Small intestine (tissue), 7 donors: Measurements from ENCODE around the gene SLC31A1. TPM values are rescaled to one million over a fixed set of nuclear protein-coding genes. Genes with fewer than 3 reads are reported as not detected.

Experiments
- DNase-seq, 2 donors: peaks; one replicate each; pipeline versions ENCODE4 v3.0.0 to v3.0.0-alpha.2; 2013
- FAIRE-seq: peaks from 2 replicates; lab custom pipeline; 2012; peaks lifted over from hg19 to GRCh38; lab: Jason Lieb, UNC
- H3K27ac ChIP-seq, 3 donors: one replicate each; pipeline ENCODE4 v1.5.1; 2013; ENCODE audit warnings: low read length in 2 of 3, mild to moderate bottlenecking in 2 of 3, control low read depth in 1 of 3, inconsistent platforms in 1 of 3, low read depth in 1 of 3, moderate library complexity in 1 of 3
- H3K27me3 ChIP-seq, 3 donors: one replicate each; pipeline ENCODE4 v1.6.1; 2013; ENCODE audit warnings: low read length in 3 of 3, inconsistent platforms in 1 of 3; ENCODE audit not compliant: control insufficient read depth in 3 of 3, insufficient read depth in 3 of 3
- H3K36me3 ChIP-seq, 3 donors: one replicate each; pipeline ENCODE4 v1.6.1; 2013; ENCODE audit warnings: low read length in 3 of 3, inconsistent platforms in 1 of 3, low read depth in 1 of 3, mild to moderate bottlenecking in 1 of 3, moderate library complexity in 1 of 3; ENCODE audit not compliant: control insufficient read depth in 3 of 3, insufficient read depth in 2 of 3
- H3K4me1 ChIP-seq, 3 donors: one replicate each; pipeline ENCODE4 v1.6.1; 2013; ENCODE audit warnings: low read length in 2 of 3, inconsistent platforms in 1 of 3, low read depth in 1 of 3, mild to moderate bottlenecking in 1 of 3, moderate library complexity in 1 of 3; ENCODE audit not compliant: control insufficient read depth in 3 of 3, insufficient read depth in 2 of 3
- H3K4me3 ChIP-seq, 3 donors: one replicate each; pipeline ENCODE4 v1.5.1; 2013; ENCODE audit warnings: low read length in 3 of 3, control low read depth in 1 of 3, inconsistent platforms in 1 of 3, low read depth in 1 of 3, mild to moderate bottlenecking in 1 of 3, moderate library complexity in 1 of 3
- H3K9me3 ChIP-seq, 2 donors: one replicate each; pipeline ENCODE4 v1.6.1; 2013; ENCODE audit warnings: low read depth in 1 of 2, low read length in 1 of 2; ENCODE audit not compliant: control insufficient read depth in 2 of 2, insufficient read depth in 1 of 2
- WGBS, 3 donors: extraction: QIAGEN DNeasy Blood & Tissue Kit; methylation state at CpG; one replicate each; pipeline ENCODE4 v1.1.7; 2013; 5-methylcytosine and 5-hydroxymethylcytosine counted together
- polyA plus RNA-seq, 4 donors: library from polyadenylated mRNA; stranded (reverse) in 3 of 4; unstranded in 1 of 4; fragments of 200-250 nt in 3 of 4; fragments of 120-200 nt in 1 of 4; gene quantifications; one replicate each; pipeline versions ENCODE4 v1.2.1 to v1.2.3, GENCODE V29; 2013
- donor health status: healthy with polysubstance abuse.
- donor health status: control.
- donor health status: control.
- donor health status: Bipolar disorder and iron deficiency.
- donor health status: healthy.

SLC31A1 gene
- polyA plus RNA-seq, 4 donors = 27.5 to 40.6 (median 29.6) TPM

DNA sequence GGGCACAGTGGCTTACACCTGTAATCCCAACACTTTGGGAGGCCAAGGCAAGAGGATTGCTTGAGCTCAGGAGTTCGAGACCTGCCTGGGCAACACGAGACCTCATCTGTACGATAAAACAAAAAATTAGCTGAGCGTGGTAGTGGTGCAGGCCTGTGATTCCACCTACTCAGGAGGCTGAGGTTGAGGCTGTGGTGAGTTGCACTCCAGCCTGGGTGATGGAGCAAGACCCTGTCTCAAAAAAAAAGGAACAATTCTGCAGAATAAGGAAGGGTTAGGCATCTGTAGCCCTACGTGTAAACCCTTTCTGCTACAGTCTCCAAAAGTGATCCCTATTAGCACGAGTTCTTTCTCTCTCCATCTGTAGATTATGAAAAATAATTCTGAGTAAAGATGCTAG is 34.1 kb downstream of the SLC31A1 start:
- Histone ChIP-seq H3K27ac (no peak overlapping the region), H3K27me3 (no peaks in the 10 kb centered on the region), H3K36me3 (peaks cover 4 to 29% (median 14%) of the 10 kb centered on the region in 3 donors), H3K4me3 (no peak overlapping the region), H3K9me3 (peaks cover 0 to 7% of the 10 kb centered on the region in 2 donors), H3K4me1 (peaks cover 0 to 2% (median 0%) of the 10 kb centered on the region in 3 donors)
- FAIRE-seq = no peak
- WGBS, 3 donors = 94 to 96% (median 96%) methylated on average over 6 of the region's 6 CpGs
- DNase-seq = no peak

DNA sequence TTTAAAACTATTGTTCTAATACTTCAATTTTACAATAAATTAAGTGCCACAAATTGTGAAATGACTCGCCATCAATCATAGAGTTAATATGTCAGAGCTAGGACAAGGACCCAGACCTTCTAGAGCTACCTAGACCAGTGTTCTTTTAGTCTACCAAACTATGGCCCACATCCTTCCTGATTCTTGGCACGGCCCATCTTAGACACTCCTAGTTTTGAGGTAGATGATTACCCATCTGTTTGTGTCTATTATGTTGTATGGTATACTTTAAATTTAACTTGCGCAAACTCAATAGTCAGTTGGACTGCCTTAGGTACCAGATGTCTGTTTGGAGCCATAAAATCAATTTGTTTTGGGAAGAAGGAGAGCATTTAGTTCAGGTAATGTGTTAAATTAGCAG is 36.5 kb downstream of the SLC31A1 start:
- no peak for DNase-seq
- Histone ChIP-seq H3K4me3 (no peak overlapping the region), H3K4me1 (peaks cover 0 to 5% (median 4%) of the 10 kb centered on the region in 3 donors), H3K27ac (no peak overlapping the region), H3K27me3 (no peaks in the 10 kb centered on the region), H3K9me3 (no peaks in the 10 kb centered on the region), H3K36me3 (peaks cover 4 to 32% (median 17%) of the 10 kb centered on the region in 3 donors)
- WGBS, 3 donors = 76 to 91% (median 77%) methylated on average over 3 of the region's 3 CpGs
- no peak for FAIRE-seq

DNA sequence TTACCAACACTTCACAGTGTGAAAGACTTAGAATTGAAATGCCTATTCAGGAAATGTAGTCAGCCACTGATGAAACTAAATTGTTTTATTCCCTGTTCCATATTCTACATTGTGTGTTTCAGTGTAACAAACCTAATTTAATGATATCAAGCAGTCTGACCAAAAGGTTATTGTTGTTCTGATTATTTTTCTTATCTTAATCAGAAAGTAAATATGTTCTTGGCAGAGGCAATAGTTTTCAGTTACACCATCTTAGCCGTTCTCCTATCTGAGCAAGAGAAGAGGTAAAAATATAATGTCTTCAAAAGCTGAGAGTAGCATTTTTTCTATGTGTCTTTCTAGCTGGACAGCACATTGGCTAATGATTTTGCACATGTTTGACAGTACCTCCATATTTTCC is 36.9 kb downstream of the SLC31A1 start:
- 8 to 55% (median 42%) methylated on average over 1 of the region's 1 CpG for WGBS, 3 donors
- H3K36me3 ChIP-seq = peaks cover 4 to 33% (median 19%) of the 10 kb centered on the region in 3 donors

DNA sequence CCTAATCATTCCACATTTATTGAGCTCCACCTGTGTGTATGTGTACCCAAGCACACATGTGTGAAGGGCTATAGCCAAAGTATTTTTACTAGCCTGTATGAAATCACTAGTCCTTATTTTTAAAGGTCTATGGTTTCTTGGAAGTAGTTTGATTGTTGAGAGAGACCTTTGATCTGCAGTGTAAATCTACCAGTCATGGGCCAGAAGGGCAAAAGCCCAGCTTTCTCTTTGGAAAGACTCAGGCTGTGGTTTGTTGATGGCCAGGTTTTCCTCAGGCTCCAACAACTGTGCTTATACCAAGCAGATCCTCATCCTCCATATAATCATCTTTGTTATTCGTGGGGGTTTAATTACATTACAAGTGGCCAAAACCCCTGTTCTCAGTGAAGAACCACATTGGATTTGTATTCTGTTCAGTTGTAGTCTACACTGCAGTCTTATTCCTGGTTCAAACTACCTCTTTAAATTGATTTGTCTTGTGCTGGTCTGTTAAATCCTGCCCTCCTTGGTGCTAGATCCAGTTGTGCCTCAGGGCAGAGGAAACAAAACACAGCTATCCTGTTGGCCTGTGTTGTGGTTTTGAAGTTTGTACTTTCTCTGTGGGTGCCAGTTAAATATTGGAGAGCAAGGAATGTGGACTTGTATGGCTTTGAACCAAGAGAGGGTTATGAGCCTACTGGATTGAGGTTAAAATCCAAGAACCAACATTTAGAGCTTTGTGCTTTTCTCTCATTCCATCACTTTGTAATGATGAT is 40.8 kb downstream of the SLC31A1 start:
- peaks cover 0 to 5% (median 4%) of the 10 kb centered on the region in 3 donors for H3K4me1 ChIP-seq
- peak overlapping the region in 2 of 3 donors; percentile 48 to 72 for H3K27ac ChIP-seq
- no peaks in the 10 kb centered on the region for H3K9me3 ChIP-seq
- no peaks in the 10 kb centered on the region for H3K27me3 ChIP-seq
- peaks cover 4 to 36% (median 23%) of the 10 kb centered on the region in 3 donors for H3K36me3 ChIP-seq
- 25 to 85% (median 62%) methylated on average over 1 of the region's 1 CpG for WGBS, 3 donors
- peak; percentile 58 to 65 for DNase-seq
- H3K4me3 ChIP-seq = no peak overlapping the region
- FAIRE-seq = no peak

More for the DNA sequence above, 36.9 kb downstream of the SLC31A1 start:
- DNase-seq = peak in 1 of 2 donors; percentile 20
- no peaks in the 10 kb centered on the region for H3K27me3 ChIP-seq
- FAIRE-seq = no peak
- peaks cover 0 to 5% (median 4%) of the 10 kb centered on the region in 3 donors for H3K4me1 ChIP-seq
- no peak overlapping the region for H3K27ac ChIP-seq
- H3K4me3 ChIP-seq = no peak overlapping the region
- H3K9me3 ChIP-seq = no peaks in the 10 kb centered on the region

DNA sequence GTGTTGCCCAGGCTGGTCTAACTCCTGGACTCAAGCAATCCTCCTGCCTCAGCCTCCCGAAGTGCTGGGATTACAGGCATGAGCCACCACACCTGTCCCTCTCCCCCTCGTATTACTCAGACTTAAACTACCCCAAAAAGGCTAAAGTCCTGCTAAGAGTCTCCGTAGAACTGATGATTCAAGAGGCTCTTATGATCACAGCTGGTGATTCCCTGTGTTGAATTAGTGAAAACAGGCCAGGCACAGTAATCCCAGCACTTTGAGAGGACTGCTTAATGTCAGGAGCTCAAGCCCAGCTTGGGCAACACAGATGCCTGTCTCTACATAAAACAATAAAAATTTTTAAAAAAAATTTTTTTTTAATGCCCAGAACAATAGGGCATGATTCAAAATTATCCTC is 44.8 kb downstream of the SLC31A1 start:
- H3K36me3 ChIP-seq = peaks cover 7 to 28% (median 21%) of the 10 kb centered on the region in 3 donors
- H3K27me3 ChIP-seq = no peaks in the 10 kb centered on the region
- DNase-seq (no peak), FAIRE-seq (no peak)
- H3K4me3 ChIP-seq = no peak overlapping the region
- H3K4me1 ChIP-seq = peaks cover 0 to 24% (median 6%) of the 10 kb centered on the region in 3 donors
- H3K9me3 ChIP-seq = no peaks in the 10 kb centered on the region
- 41 to 68% (median 58%) methylated on average over 3 of the region's 3 CpGs for WGBS, 3 donors
- H3K27ac ChIP-seq = no peak overlapping the region

DNA sequence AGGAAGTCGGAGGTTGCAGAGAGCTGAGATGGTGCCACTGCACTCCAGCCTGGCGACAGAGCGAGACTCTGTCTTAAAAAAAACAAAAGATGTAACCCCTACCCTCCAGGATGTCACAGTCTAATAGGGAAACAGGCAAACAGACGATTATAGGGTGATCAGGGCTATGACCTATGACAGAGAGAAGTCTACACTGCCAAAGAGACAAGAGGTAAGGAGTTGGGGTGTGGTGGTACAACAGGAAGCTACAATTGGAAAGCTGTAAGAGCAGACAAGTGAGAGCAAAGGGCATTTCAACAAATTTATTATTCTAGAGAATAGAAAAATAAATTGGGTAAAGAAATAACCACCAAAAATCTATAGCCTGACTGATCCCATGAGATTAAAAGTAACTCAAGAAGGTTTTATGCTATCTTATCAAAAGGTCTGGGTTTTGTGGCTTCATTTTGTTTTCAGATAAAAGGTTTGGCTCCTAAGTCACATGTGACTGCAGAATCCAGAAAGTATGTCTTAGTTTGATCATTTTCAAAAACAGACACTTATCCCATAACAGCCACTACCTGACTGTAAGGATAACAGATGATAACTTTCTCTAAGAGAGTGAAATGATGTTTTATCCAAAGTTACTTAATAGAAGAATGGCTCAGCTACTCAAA is 46.7 kb downstream of the SLC31A1 start:
- FAIRE-seq = no peak
- H3K9me3 ChIP-seq = no peaks in the 10 kb centered on the region
- WGBS, 3 donors = 83 to 87% (median 84%) methylated on average over 4 of the region's 4 CpGs

DNA sequence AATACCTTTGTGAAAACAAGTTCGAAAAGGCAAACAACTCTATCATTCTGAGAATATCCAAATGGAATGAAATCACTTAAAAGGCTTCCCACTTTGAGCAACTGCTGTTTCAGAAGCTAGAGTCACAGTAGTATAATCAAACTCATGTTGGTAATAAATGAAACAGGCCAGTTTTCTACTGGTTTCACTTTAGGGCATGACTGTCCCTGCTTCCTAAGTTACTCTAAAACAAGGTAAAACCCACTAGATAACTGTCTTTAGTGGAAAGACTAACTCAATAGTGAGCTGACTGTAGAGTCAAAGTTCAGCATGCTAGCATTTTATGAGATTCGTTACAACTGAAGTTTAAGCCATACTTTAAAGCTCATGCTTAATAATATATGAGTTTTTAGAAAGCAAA is 48.0 kb downstream of the SLC31A1 start:
- Histone ChIP-seq H3K4me3 (no peak overlapping the region), H3K36me3 (peaks cover 14 to 36% (median 18%) of the 10 kb centered on the region in 3 donors), H3K27ac (peak overlapping the region in 1 of 3 donors; percentile 53), H3K9me3 (no peaks in the 10 kb centered on the region), H3K27me3 (no peaks in the 10 kb centered on the region), H3K4me1 (peaks cover 0 to 21% (median 3%) of the 10 kb centered on the region in 3 donors)
- no peak for FAIRE-seq
- DNase-seq = peak in 1 of 2 donors; percentile 22
- WGBS, 3 donors = 46 to 83% (median 71%) methylated on average over 2 of the region's 2 CpGs

More for the DNA sequence above, 46.7 kb downstream of the SLC31A1 start:
- Histone ChIP-seq H3K4me1 (peaks cover 0 to 19% (median 3%) of the 10 kb centered on the region in 3 donors), H3K36me3 (peaks cover 12 to 36% (median 22%) of the 10 kb centered on the region in 3 donors), H3K27me3 (no peaks in the 10 kb centered on the region), H3K4me3 (no peak overlapping the region), H3K27ac (no peak overlapping the region)
- DNase-seq = no peak

DNA sequence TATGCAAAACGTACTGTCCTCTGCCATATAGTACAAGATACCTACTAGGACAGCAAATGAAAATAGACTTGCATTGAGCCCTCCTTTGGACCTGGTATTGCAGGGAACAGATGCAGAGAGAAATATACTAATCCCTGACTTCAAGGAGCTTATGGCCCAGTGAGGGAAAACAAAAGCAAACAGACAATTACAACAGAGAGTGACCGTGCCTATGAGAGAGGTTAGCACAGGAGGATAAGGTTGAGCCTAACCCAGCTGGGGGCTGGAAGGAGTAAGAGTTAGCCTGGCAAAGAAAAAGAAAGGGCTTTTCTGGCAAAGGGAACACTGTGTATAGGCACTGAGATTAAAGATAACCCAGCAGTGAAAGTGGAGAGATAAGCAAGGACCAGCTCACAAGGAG is 48.5 kb downstream of the SLC31A1 start:
- H3K36me3 ChIP-seq = peaks cover 14 to 35% (median 17%) of the 10 kb centered on the region in 3 donors
- H3K9me3 ChIP-seq = no peaks in the 10 kb centered on the region
- H3K27ac ChIP-seq = peak overlapping the region in 1 of 3 donors; percentile 24
- H3K27me3 ChIP-seq = no peaks in the 10 kb centered on the region
- H3K4me3 ChIP-seq = no peak overlapping the region
- 62 to 82% (median 78%) methylated on average over 2 of the region's 2 CpGs for WGBS, 3 donors
- DNase-seq (no peak), FAIRE-seq (no peak)
- H3K4me1 ChIP-seq = peaks cover 0 to 21% (median 3%) of the 10 kb centered on the region in 3 donors
